ENCODE measurements around the gene ZFAND4. TPM values are rescaled to one million over a fixed set of nuclear protein-coding genes. Genes with fewer than 3 reads are reported as not detected.
"Not testable (repeated sequence)": the region's sequence is repeated elsewhere in the genome, so short reads cannot be mapped to it uniquely, and the experiment has no call there.

The ZFAND4 gene
- total RNA-seq, 1 experiment from 2014 or later = 5.1 TPM

DNA sequence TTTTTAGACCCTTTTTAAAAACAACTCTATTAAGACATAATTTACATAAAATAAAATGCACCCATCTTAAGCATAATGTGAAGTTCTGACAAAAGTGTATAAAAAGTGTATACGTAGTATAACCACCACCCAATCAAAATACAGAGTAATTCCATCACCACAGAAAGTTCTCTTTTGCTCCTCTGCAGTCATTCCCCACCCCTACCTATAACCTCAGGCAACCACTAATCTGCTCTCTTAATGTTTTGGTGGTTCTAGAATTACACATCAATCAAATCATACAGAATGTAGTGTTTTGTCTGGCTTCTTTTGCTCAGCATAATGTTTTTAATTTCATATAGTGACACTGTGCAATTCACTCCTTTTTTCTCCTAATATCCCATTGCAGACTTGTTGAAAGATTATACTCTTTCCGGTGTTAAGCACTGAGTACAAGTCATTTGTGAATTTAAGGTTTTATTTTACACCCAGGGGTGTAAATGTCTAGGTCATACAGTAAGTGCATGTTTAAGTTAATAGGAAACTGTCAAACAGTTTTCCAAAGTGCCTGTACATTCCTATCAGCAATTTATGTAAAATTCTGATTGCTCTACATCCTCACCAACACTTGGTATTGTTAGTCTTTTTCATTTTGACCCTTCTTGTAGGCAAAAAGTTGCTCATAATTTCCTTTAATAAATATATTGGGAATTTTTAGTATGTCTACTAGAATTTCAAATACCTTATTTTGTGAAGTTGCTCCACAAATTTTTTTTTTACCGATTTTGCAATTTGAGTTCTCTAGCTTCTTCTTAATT, 86.3 kb downstream of the ZFAND4 start:
- DNase-seq = no peak
- Histone ChIP-seq H3K27ac (no peak overlapping the region), H3K27me3 (no peaks in the 10 kb centered on the region)

DNA sequence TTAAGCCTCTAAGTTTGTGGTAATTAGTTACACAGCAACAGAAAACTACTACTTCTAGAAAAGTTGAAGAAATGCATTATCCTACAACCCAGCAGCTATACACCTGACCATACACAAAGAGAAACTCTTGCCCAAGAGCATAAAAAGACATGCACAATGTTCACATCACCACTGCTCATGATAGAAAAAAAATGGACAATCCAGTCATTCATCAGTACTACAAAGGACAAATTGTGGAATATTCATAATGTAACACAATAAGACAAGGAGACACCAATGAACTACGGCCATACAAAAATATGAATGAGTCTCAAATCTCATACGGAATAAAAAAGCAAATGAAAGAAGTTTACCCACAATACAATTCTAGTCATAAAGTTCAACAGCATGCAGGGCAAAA, 87.4 kb downstream of the ZFAND4 start:
- no peaks in the 10 kb centered on the region for H3K36me3 ChIP-seq
- no peak overlapping the region for H3K27ac ChIP-seq
- H3K27me3 ChIP-seq = no peaks in the 10 kb centered on the region
- H3K4me3 ChIP-seq = no peak overlapping the region
- no peaks in the 10 kb centered on the region for H3K4me1 ChIP-seq
- DNase-seq = no peak
- H3K9me3 ChIP-seq (replicated peaks) = no peaks in the 10 kb centered on the region

More for the DNA sequence above, 86.3 kb downstream of the ZFAND4 start:
- Histone ChIP-seq H3K4me1 (no peaks in the 10 kb centered on the region), H3K36me3 (no peaks in the 10 kb centered on the region), H3K4me3 (no peak overlapping the region), H3K9me3 (replicated peaks) (no peaks in the 10 kb centered on the region)

DNA sequence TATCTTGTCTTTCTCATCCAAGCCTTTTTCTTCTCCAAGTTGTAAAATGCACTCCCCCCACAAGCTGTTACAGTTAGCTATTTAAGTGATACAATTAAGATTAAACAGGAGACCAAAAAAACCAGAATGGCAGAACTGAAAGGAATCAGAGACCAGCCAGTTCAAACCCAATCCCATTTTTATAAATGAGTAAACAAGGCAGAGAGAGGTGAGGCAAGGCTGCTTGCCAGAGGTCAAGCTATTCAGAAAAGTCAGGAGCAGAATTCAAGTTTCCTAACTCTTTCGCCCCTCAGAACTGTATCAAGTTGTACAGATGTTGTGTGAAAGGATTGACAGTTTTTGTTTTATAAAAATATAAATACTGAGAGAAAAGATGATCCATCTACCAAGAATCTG, 90.2 kb downstream of the ZFAND4 start:
- H3K9me3 ChIP-seq (replicated peaks) = no peaks in the 10 kb centered on the region
- H3K4me1 ChIP-seq = no peaks in the 10 kb centered on the region
- H3K27ac ChIP-seq = no peak overlapping the region
- H3K4me3 ChIP-seq = no peak overlapping the region
- no peaks in the 10 kb centered on the region for H3K36me3 ChIP-seq
- DNase-seq = no peak
- no peaks in the 10 kb centered on the region for H3K27me3 ChIP-seq

DNA sequence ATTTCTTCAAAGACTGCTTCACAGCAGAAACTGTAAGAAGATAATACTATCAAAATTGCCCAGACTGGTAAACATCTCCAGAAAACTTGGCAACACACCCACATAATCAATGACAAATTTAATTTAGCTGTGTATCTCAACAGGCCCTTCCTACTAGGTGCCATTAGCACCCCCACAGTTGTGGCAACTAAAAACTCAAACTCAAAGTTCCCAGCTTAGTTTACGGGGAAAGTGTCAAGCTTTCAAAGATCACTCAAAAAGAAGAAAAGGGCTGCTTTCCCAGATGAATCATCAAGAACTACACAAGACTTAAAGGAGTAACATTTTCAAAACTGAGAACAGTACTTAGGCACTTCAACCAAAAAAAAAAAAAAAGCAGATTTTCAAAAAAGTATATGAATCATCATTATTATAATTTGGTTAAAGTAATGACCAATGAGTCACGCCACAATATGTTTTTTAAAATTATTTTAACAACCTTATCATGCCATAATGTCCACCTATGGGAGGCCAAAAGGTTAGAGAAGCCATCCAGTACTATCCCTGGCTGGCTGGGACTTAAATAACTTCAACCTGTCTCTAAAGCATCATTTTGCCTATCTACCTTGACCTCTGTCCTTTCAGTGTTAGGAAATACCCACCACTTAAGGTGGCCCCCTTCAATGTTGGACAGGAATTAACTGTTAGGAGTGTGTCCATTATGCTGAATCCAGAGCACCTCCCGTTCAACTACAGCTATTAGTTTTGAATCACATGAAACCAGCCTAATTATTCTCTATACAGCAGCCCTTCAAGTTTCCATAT, 90.8 kb downstream of the ZFAND4 start:
- no peak overlapping the region for H3K27ac ChIP-seq
- H3K4me3 ChIP-seq = no peak overlapping the region
- no peaks in the 10 kb centered on the region for H3K27me3 ChIP-seq
- no peak for DNase-seq
- no peaks in the 10 kb centered on the region for H3K9me3 ChIP-seq (replicated peaks)
- H3K4me1 ChIP-seq = no peaks in the 10 kb centered on the region
- H3K36me3 ChIP-seq = no peaks in the 10 kb centered on the region

DNA sequence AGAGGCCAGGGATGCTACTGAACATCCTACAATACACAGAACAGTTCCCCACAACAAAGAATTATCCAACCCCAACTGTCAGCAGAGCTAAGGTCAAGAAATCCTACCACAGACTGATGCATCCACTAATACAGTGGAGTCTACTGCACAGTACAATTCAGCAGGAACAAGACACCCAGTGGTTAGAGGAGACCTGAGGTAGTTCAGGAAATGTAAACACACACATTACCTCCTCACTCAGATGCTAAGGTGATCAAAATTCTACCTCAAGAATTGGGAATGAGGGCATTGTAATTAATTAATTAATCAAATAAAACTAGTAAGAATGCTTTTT, 91.4 kb downstream of the ZFAND4 start:
- Histone ChIP-seq H3K27ac (no peak overlapping the region), H3K4me1 (no peaks in the 10 kb centered on the region), H3K36me3 (no peaks in the 10 kb centered on the region), H3K4me3 (no peak overlapping the region), H3K27me3 (no peaks in the 10 kb centered on the region), H3K9me3 (replicated peaks) (no peaks in the 10 kb centered on the region)
- DNase-seq = no peak

DNA sequence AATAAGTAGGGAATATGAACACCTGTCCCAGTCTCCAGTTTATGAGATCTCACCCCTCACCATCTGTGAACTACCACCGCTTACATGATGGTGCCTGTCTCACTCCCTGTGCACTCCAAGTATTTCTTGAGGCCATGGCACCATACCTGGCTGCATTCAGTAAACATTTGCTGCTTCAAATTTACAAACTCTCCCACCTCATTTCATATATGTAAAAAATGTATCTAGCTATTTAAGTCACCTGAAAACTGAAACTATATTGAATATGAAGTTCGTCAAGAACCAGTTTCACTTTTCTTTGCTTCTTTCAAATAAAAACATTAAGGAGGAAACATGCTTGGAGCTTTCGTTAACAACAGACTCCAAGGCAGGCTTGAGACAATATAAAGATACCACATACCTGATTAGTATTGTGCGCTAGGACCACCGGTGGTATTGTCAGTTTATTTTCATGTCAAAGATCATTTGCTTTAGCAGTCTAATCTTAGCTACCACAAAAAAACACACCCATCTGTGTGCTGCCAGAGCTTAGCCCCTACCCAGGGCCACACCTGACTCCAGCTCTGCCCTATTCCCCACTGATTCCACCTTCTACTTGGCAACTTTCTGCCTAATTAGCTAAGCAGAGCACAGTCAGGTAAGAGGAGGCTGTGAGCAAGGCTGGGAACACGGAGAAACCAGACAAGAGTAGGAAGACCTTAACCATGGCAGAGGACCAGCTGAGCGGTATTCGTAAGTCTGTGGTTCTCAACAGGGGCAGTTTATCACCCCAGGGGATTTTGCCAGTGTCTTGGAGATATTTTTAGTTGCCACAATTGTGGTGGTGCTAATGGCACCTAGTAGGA, 92.0 kb downstream of the ZFAND4 start:
- DNase-seq = no peak
- Histone ChIP-seq H3K4me1 (no peaks in the 10 kb centered on the region), H3K36me3 (no peaks in the 10 kb centered on the region), H3K27me3 (no peaks in the 10 kb centered on the region), H3K9me3 (replicated peaks) (no peaks in the 10 kb centered on the region), H3K4me3 (no peak overlapping the region), H3K27ac (no peak overlapping the region)

DNA sequence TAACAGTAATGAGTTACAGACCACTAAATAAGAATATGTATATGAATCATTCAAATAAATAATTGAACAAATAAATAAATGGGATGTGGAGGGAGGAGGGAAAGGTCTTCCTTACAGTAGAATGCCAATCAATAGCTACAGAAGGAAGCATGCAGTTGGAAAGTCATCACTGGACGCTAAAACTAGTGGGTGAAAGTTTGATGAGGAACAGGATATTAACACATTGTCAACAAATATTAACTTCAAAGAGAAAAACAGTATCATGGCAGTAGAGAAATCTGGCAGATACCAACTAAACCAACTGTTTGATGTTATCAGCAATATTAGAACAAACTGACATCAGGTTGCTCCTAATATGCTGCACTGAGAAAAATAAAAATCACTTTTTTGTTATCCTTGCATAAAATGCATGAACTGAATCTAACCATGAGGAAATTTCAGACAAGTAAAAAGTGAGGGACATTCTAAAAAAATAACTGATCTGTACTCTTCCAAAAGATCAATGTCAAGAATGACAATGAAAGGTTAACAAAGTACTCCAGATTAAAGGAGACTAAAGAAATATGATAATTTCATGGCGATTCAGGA, 94.1 kb downstream of the ZFAND4 start:
- Histone ChIP-seq H3K36me3 (no peaks in the 10 kb centered on the region), H3K27ac (no peak overlapping the region), H3K9me3 (replicated peaks) (no peaks in the 10 kb centered on the region), H3K4me1 (no peaks in the 10 kb centered on the region), H3K27me3 (no peaks in the 10 kb centered on the region), H3K4me3 (no peak overlapping the region)
- DNase-seq = no peak

DNA sequence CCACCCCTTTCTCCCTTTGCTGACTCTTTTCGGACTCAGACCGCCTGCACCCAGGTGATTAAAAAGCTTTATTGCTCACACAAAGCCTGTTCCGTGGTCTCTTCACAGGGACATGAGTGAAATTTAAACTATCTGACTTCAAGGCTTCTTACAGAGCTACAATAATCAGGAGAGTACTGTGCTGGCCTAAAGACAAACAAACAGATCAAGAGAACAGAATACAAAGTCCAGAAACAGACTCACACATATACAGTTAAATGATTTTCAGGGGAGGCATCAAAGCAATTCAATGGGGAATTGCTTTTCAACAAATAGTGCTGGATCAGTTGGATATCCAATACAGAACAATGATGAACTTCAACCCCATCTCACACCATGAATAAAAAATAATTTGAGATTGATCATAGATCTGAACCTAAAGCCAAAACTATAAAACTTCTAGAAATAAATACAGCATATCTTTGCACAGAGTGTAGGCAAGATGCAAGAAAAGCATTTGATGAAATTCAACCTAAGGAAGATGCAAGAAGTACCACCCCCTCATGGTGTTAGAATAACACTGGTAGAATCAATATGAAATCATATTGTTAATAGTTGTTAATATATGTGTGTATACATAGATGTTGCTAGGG, 96.5 kb downstream of the ZFAND4 start:
- no peak overlapping the region for H3K4me3 ChIP-seq
- H3K27ac ChIP-seq = no peak overlapping the region
- no peaks in the 10 kb centered on the region for H3K9me3 ChIP-seq (replicated peaks)
- H3K4me1 ChIP-seq = no peaks in the 10 kb centered on the region
- H3K36me3 ChIP-seq = no peaks in the 10 kb centered on the region
- no peak for DNase-seq
- H3K27me3 ChIP-seq = no peaks in the 10 kb centered on the region

DNA sequence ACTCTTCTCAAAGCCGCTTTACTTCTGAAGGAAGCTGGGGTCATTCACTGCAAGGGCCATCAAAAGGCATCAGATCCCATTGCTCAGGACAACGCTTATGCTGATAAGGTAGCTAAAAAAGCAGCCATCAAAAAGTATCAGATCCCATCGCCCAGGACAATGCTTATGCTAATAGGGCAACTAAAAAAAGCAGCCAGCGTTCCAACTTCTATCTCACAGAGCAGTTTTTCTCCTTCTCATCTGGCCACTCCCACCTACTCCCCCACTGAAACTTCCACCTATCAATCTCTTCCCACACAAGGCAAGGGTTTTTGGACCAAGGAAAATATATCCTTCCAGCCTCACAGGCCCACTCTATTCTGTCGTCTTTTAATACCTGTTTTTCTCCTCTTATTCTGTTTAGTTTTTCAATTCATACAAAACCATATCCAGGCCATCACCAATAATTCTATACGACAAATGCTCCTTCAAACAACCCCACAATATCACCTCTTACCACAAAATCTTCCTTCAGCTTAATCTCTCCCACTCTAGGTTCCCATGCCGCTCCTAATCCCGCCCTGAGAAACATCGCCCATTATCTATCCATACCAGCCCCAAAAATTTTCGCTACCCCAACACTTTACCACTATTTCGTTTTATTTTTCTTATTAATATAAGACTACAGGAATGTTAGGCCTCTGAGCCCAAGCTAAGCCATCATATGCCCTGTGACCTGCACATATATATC, 97.4 kb downstream of the ZFAND4 start:
- H3K27ac ChIP-seq; H3K36me3 ChIP-seq; H3K27me3 ChIP-seq; H3K4me3 ChIP-seq; H3K4me1 ChIP-seq; DNase-seq; H3K9me3 ChIP-seq (replicated peaks): not testable (repeated sequence)

DNA sequence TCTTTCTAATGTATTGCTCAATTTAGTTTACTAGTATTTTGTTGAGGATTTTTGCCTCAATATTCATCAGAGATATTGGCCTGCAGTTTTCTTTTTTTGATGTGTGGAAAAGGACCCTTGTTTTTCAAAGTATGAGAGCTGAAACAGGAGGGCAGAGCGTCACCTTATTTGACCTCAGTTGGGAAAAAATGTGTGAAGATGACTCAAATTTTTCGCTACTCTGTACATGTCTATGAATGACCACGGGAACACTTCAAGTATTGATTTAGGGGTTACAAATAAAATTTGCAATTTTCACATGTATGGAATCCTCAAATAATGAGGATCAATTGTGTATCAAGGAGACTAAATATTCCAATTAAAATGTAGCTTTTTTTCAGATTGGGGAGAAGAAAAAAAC, 103.1 kb downstream of the ZFAND4 start:
- no peak overlapping the region for H3K27ac ChIP-seq
- no peak overlapping the region for H3K4me3 ChIP-seq
- no peaks in the 10 kb centered on the region for H3K27me3 ChIP-seq
- H3K4me1 ChIP-seq = no peaks in the 10 kb centered on the region
- H3K36me3 ChIP-seq = no peaks in the 10 kb centered on the region
- no peaks in the 10 kb centered on the region for H3K9me3 ChIP-seq (replicated peaks)
- no peak for DNase-seq

DNA sequence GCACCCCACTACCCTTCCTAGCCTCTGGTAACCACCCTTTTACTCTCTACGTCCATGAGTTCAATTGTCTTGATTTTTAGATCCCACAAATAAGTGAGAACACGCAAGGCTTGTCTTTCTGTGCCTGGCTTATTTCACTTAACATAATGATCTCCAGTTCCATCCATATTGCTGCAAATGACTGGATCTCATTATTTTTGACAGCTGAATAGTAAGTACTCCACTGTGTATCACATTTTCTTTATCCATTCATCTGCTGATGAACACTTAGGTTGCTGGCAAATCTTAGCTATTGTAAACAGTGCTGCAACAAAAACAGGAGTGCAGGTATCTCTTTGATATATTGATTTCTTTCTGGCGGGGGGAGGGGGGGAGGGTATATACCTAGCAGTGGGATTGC, 106.2 kb downstream of the ZFAND4 start:
- DNase-seq = no peak
- Histone ChIP-seq H3K27me3 (no peaks in the 10 kb centered on the region), H3K36me3 (no peaks in the 10 kb centered on the region), H3K27ac (no peak overlapping the region), H3K9me3 (replicated peaks) (no peaks in the 10 kb centered on the region), H3K4me1 (no peaks in the 10 kb centered on the region), H3K4me3 (no peak overlapping the region)
